Measurements from ENCODE around the gene LSM10.

Gene LSM10

DNA sequence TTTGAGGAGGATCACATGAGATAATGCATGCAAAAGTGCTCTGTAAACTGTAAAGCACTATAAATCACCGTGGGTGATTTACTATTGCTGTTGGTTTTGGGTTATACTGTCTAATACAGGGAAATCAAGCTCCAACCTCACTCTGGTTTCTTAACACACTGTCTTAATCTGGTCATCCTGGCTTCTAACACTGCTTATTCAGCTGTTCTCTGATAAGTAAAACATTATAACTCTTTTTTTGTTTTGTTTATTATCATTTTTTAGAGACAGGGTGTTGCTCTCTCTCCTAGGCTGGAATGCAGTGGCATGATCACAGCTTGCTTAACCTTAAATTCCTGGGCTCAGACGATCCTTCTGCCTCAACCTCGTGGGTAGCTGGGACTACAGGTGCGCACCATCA, 21.9 kb upstream of the LSM10 start:
- Histone ChIP-seq H2AFZ (ENCODE audit: insufficient read depth, low read length, poor library complexity) (no peak overlapping the region), H3K14ac (ENCODE audit: low read length) (no peak overlapping the region), H3K79me2 (ENCODE audit: control insufficient read depth, insufficient read depth, low read length, poor library complexity) (no peaks in the 10 kb centered on the region), H2BK5ac (ENCODE audit: low read depth, low read length, poor library complexity) (no peak overlapping the region), H3K4me1 (ENCODE audit: control insufficient read depth in 1 of 2, insufficient read depth in 2 of 2, low read length in 2 of 2) (peaks cover 0 to 3% of the 10 kb centered on the region in 2 experiments), H2AK5ac (ENCODE audit: low read length) (no peak overlapping the region), H2BK120ac (ENCODE audit: insufficient read depth, low read length, poor library complexity) (no peak overlapping the region), H3K23ac (ENCODE audit: low read length) (no peak overlapping the region), H3K4me3 (ENCODE audit: low read depth, low read length) (no peak overlapping the region), H4K8ac (ENCODE audit: low read depth, low read length) (no peak overlapping the region), H3K27me3 (ENCODE audit: insufficient read depth, low read length) (no peaks in the 10 kb centered on the region), H3K4ac (ENCODE audit: low read depth, low read length) (no peak overlapping the region), H4K12ac (ENCODE audit: low read depth, low read length) (no peak overlapping the region), H3K36me3 (ENCODE audit: control insufficient read depth in 1 of 2, insufficient read depth in 2 of 2, low read length in 2 of 2) (peaks cover 0 to 5% of the 10 kb centered on the region in 2 experiments), H3K9ac (ENCODE audit: low read length) (no peak overlapping the region), H3K18ac (ENCODE audit: low read length) (no peak overlapping the region), H3K27ac (ENCODE audit: low read depth, low read length) (no peak overlapping the region), H3K4me2 (ENCODE audit: low read length) (no peak overlapping the region), H2BK12ac (ENCODE audit: low read length) (no peak overlapping the region), H3K79me1 (ENCODE audit: low read length) (peaks cover 3% of the 10 kb centered on the region), H4K91ac (ENCODE audit: low read depth, low read length) (no peak overlapping the region), H3K9me3 (ENCODE audit: insufficient read depth, low read depth, low read length) (no peaks in the 10 kb centered on the region)
- no CpG with 5 or more reads among the region's 4 CpGs for WGBS (ENCODE audit: extremely low coverage, insufficient coverage, insufficient read length)
- no peak for DNase-seq

DNA sequence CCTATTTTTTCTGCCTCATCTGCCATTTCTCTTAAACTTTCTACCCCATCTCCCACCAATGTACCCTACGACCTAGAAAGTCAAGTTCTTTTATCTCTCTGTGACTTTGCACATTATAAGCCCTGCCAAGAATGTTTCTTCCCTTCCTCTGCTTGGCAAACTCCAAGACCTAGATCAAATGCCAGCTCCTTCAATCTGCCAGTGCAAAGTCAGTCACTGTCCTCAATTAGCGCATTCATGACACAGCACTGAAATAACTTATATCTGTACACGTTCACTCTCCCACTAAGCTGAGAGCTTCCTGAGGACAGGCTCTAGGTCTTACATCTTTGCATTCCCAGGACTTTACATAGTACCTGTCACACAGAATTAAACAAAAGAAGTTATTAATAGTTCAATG, 21.4 kb upstream of the LSM10 start:
- Histone ChIP-seq H3K27ac (ENCODE audit: low read depth, low read length) (no peak overlapping the region), H2BK120ac (ENCODE audit: insufficient read depth, low read length, poor library complexity) (no peak overlapping the region), H3K27me3 (ENCODE audit: insufficient read depth, low read length) (no peaks in the 10 kb centered on the region), H2BK5ac (ENCODE audit: low read depth, low read length, poor library complexity) (no peak overlapping the region), H3K9me3 (ENCODE audit: insufficient read depth, low read depth, low read length) (no peaks in the 10 kb centered on the region), H3K23ac (ENCODE audit: low read length) (no peak overlapping the region), H3K79me1 (ENCODE audit: low read length) (peaks cover 3% of the 10 kb centered on the region), H3K4me2 (ENCODE audit: low read length) (no peak overlapping the region), H4K12ac (ENCODE audit: low read depth, low read length) (no peak overlapping the region), H3K79me2 (ENCODE audit: control insufficient read depth, insufficient read depth, low read length, poor library complexity) (no peaks in the 10 kb centered on the region), H4K8ac (ENCODE audit: low read depth, low read length) (no peak overlapping the region), H2BK12ac (ENCODE audit: low read length) (no peak overlapping the region), H3K4me1 (ENCODE audit: control insufficient read depth in 1 of 2, insufficient read depth in 2 of 2, low read length in 2 of 2) (peaks cover 0 to 3% of the 10 kb centered on the region in 2 experiments), H3K36me3 (ENCODE audit: control insufficient read depth in 1 of 2, insufficient read depth in 2 of 2, low read length in 2 of 2) (peaks cover 0 to 5% of the 10 kb centered on the region in 2 experiments), H4K91ac (ENCODE audit: low read depth, low read length) (no peak overlapping the region), H2AK5ac (ENCODE audit: low read length) (no peak overlapping the region), H3K4ac (ENCODE audit: low read depth, low read length) (no peak overlapping the region), H3K14ac (ENCODE audit: low read length) (no peak overlapping the region), H2AFZ (ENCODE audit: insufficient read depth, low read length, poor library complexity) (no peak overlapping the region), H3K9ac (ENCODE audit: low read length) (no peak overlapping the region), H3K4me3 (ENCODE audit: low read depth, low read length) (no peak overlapping the region), H3K18ac (ENCODE audit: low read length) (no peak overlapping the region)
- DNase-seq: no peak
- WGBS (ENCODE audit: extremely low coverage, insufficient coverage, insufficient read length): no CpG with 5 or more reads among the region's 3 CpGs

DNA sequence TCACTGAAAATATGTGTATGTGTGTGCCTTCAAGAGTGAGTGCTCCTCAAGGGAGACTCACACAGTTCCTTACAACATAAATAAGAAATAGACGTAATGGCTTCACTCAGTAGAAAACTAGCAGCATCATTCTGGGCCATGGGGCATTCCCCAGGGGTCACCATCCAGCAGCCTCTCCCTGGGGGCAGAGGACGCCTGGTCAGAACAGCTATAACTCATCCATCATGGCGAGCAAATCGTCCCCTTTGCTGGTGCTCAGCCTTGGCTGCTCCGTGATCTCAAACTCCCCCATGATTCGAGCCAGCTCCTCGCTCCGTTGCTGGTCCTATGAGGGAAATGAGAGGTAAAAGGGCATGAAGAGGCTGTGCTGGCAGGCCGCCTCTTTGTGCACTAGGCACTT, 20.2 kb upstream of the LSM10 start:
- Histone ChIP-seq H4K8ac (ENCODE audit: low read depth, low read length) (no peak overlapping the region), H3K36me3 (ENCODE audit: control insufficient read depth in 1 of 2, insufficient read depth in 2 of 2, low read length in 2 of 2) (peaks cover 0 to 5% of the 10 kb centered on the region in 2 experiments), H3K4me3 (ENCODE audit: low read depth, low read length) (no peak overlapping the region), H3K18ac (ENCODE audit: low read length) (no peak overlapping the region), H3K4ac (ENCODE audit: low read depth, low read length) (no peak overlapping the region), H3K79me2 (ENCODE audit: control insufficient read depth, insufficient read depth, low read length, poor library complexity) (no peaks in the 10 kb centered on the region), H2AFZ (ENCODE audit: insufficient read depth, low read length, poor library complexity) (no peak overlapping the region), H3K4me2 (ENCODE audit: low read length) (no peak overlapping the region), H3K23ac (ENCODE audit: low read length) (no peak overlapping the region), H3K27me3 (ENCODE audit: insufficient read depth, low read length) (no peaks in the 10 kb centered on the region), H3K4me1 (ENCODE audit: control insufficient read depth in 1 of 2, insufficient read depth in 2 of 2, low read length in 2 of 2) (peaks cover 0 to 3% of the 10 kb centered on the region in 2 experiments), H2BK5ac (ENCODE audit: low read depth, low read length, poor library complexity) (no peak overlapping the region), H4K12ac (ENCODE audit: low read depth, low read length) (no peak overlapping the region), H4K91ac (ENCODE audit: low read depth, low read length) (no peak overlapping the region), H2BK12ac (ENCODE audit: low read length) (peak overlapping the region; percentile 59), H3K9ac (ENCODE audit: low read length) (no peak overlapping the region), H2AK5ac (ENCODE audit: low read length) (peak overlapping the region; percentile 55), H3K14ac (ENCODE audit: low read length) (no peak overlapping the region), H2BK120ac (ENCODE audit: insufficient read depth, low read length, poor library complexity) (no peak overlapping the region), H3K79me1 (ENCODE audit: low read length) (peaks cover 3% of the 10 kb centered on the region), H3K27ac (ENCODE audit: low read depth, low read length) (no peak overlapping the region), H3K9me3 (ENCODE audit: insufficient read depth, low read depth, low read length) (peaks cover 2% of the 10 kb centered on the region)
- DNase-seq: no peak
- WGBS (ENCODE audit: extremely low coverage, insufficient coverage, insufficient read length): no CpG with 5 or more reads among the region's 9 CpGs

DNA sequence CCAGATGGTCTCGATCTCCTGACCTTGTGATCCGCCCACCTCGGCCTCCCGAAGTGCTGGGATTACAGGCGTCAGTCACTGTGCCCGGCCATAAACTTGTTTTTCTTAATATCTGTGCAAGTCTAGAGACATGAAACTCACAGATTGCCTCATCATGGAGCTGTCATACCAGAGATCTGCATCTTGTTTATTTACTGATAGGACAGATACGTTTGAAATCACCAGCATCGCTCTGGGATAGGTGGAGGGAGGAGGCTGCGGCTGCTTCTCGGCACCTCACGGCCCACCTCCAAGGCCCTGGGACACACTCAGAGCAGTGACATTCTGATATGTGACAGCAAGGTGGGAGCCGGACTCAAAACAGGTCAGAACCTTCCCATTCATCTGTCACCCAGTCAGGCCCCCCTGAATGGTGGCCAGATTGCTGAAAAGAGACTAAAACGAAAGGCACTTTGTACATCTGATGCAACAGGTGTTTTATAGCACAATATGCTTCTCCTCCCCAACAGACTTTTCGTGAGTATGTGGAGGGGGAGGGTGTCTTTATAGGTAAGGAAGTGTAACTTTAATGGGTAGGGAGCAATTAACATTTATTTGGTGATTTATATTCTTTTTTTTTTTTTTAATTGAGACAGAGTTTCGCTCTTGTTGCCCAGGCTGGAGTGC, 18.1 kb upstream of the LSM10 start:
- Histone ChIP-seq H3K79me1 (ENCODE audit: low read length) (no peaks in the 10 kb centered on the region), H3K23ac (ENCODE audit: low read length) (no peak overlapping the region)
- no CpG with 5 or more reads among the region's 15 CpGs for WGBS (ENCODE audit: extremely low coverage, insufficient coverage, insufficient read length)

More for the DNA sequence above, 18.1 kb upstream of the LSM10 start:
- no peak overlapping the region for H3K4me3 ChIP-seq (ENCODE audit: low read depth, low read length)
- no peak overlapping the region for H3K4ac ChIP-seq (ENCODE audit: low read depth, low read length)
- no peak overlapping the region for H2AK5ac ChIP-seq (ENCODE audit: low read length)
- no peak overlapping the region for H2AFZ ChIP-seq (ENCODE audit: insufficient read depth, low read length, poor library complexity)
- no peak overlapping the region for H2BK12ac ChIP-seq (ENCODE audit: low read length)
- no peaks in the 10 kb centered on the region for H3K27me3 ChIP-seq (ENCODE audit: insufficient read depth, low read length)
- DNase-seq: peak; percentile 84 to 95
- H4K91ac ChIP-seq (ENCODE audit: low read depth, low read length): no peak overlapping the region
- peaks cover 0 to 5% of the 10 kb centered on the region in 2 experiments for H3K36me3 ChIP-seq (ENCODE audit: control insufficient read depth in 1 of 2, insufficient read depth in 2 of 2, low read length in 2 of 2)
- H3K4me2 ChIP-seq (ENCODE audit: low read length): no peak overlapping the region
- no peak overlapping the region for H2BK120ac ChIP-seq (ENCODE audit: insufficient read depth, low read length, poor library complexity)
- H3K4me1 ChIP-seq (ENCODE audit: control insufficient read depth in 1 of 2, insufficient read depth in 2 of 2, low read length in 2 of 2): no peaks in the 10 kb centered on the region
- no peak overlapping the region for H3K27ac ChIP-seq (ENCODE audit: low read depth, low read length)
- no peak overlapping the region for H3K18ac ChIP-seq (ENCODE audit: low read length)
- H4K12ac ChIP-seq (ENCODE audit: low read depth, low read length): no peak overlapping the region
- H3K79me2 ChIP-seq (ENCODE audit: control insufficient read depth, insufficient read depth, low read length, poor library complexity): no peaks in the 10 kb centered on the region
- H3K9me3 ChIP-seq (ENCODE audit: insufficient read depth, low read depth, low read length): peaks cover 2% of the 10 kb centered on the region
- H4K8ac ChIP-seq (ENCODE audit: low read depth, low read length): no peak overlapping the region
- no peak overlapping the region for H3K14ac ChIP-seq (ENCODE audit: low read length)
- no peak overlapping the region for H2BK5ac ChIP-seq (ENCODE audit: low read depth, low read length, poor library complexity)
- H3K9ac ChIP-seq (ENCODE audit: low read length): no peak overlapping the region
